WTC11 (cell line): ENCODE measurements around the gene DZANK1. TPM values are rescaled to one million over a fixed set of nuclear protein-coding genes. Genes with fewer than 3 reads are reported as not detected.

Experiments used
- ATAC-seq: fragments of 200-7000 bp; cut with Tn5 transposase; 2 replicates; pipeline ENCODE4 v1.10.0; 2021; ENCODE audit warnings: mild to moderate bottlenecking, moderate library complexity
- CTCF ChIA-PET: fragments of 300-600 bp; sonication (Branson Sonifier 250); formaldehyde crosslinking; loops from one replicate; lab custom pipeline; 2021; ENCODE audit warnings: antibody characterized with exemption; lab: Charles Lee
- POLR2A ChIA-PET: fragments of 350-600 bp; sonication (Branson Sonifier 250); formaldehyde crosslinking; loops from one replicate; lab custom pipeline; 2021; ENCODE audit warnings: antibody characterized with exemption; lab: Charles Lee
- DNase-seq: peaks from one replicate; pipeline ENCODE4 v3.0.0; 2021; ENCODE audit warnings: low spot score
- H3K27ac Mint-ChIP-seq: 2 replicates; pipeline ENCODE4 v1.8.0; 2021; ENCODE audit warnings: mixed read lengths
- H3K27me3 Mint-ChIP-seq: 2 replicates; pipeline ENCODE4 v1.8.0; 2021; ENCODE audit warnings: low read depth, mild to moderate bottlenecking, moderate library complexity, mixed read lengths
- H3K36me3 Mint-ChIP-seq: 2 replicates; pipeline ENCODE4 v1.8.0; 2021; ENCODE audit warnings: mixed read lengths
- H3K4me1 Mint-ChIP-seq: 2 replicates; pipeline ENCODE4 v1.8.0; 2022; ENCODE audit warnings: mixed read lengths
- H3K4me3 Mint-ChIP-seq: 2 replicates; pipeline ENCODE4 v1.8.0; 2021; ENCODE audit warnings: mild to moderate bottlenecking, moderate library complexity, mixed read lengths
- H3K9me3 Mint-ChIP-seq: 2 replicates; pipeline ENCODE4 v1.8.0; 2021; ENCODE audit warnings: mixed read lengths
- AFF4 ChIP-seq: sonication (generic); formaldehyde crosslinking; IDR thresholded peaks from 2 replicates; pipeline ENCODE4 v1.8.1; 2023; ENCODE audit warnings: mild to moderate bottlenecking, missing genetic modification reagents, borderline replicate concordance
- ATF3 ChIP-seq: sonication (generic); formaldehyde crosslinking; conservative IDR thresholded peaks from 2 replicates; pipeline ENCODE4 v1.8.1; 2022; ENCODE audit warnings: mild to moderate bottlenecking, missing genetic modification reagents
- CTCF ChIP-seq: fragments of 200-600 bp; IDR thresholded peaks from 2 replicates; pipeline ENCODE4 v1.8.0; 2022; ENCODE audit warnings: antibody characterized with exemption
- E2F4 ChIP-seq: sonication (generic); formaldehyde crosslinking; IDR thresholded peaks from 2 replicates; pipeline ENCODE4 v1.8.1; 2022; ENCODE audit warnings: low read depth, mild to moderate bottlenecking, moderate library complexity, missing genetic modification reagents, borderline replicate concordance
- ELF4 ChIP-seq: sonication (generic); formaldehyde crosslinking; IDR thresholded peaks from 2 replicates; pipeline ENCODE4 v1.8.1; 2022; ENCODE audit warnings: low read depth, mild to moderate bottlenecking, moderate library complexity, missing genetic modification reagents
- ERG ChIP-seq: fragments of 250-450 bp; sonication (Bioruptor Pico); IDR thresholded peaks from 2 replicates; pipeline ENCODE4 v1.8.0; 2021; ENCODE audit warnings: mild to moderate bottlenecking
- JAZF1 ChIP-seq: fragments of 250-450 bp; sonication (Bioruptor Pico); IDR thresholded peaks from 2 replicates; pipeline ENCODE4 v1.9.0; 2021; ENCODE audit warnings: moderate library complexity, mild to moderate bottlenecking, inconsistent platforms
- NR1H2 ChIP-seq: sonication (generic); formaldehyde crosslinking; IDR thresholded peaks from 2 replicates; pipeline ENCODE4 v1.9.0; 2021; ENCODE audit warnings: mild to moderate bottlenecking, moderate library complexity, missing genetic modification reagents
- NR2C2 ChIP-seq: sonication (generic); formaldehyde crosslinking; IDR thresholded peaks from 2 replicates; pipeline ENCODE4 v1.8.0; 2022; ENCODE audit warnings: mild to moderate bottlenecking, missing genetic modification reagents
- PRDM15 ChIP-seq: sonication (generic); formaldehyde crosslinking; IDR thresholded peaks from 2 replicates; pipeline ENCODE4 v1.8.0; 2022; ENCODE audit warnings: missing genetic modification reagents
- RELA ChIP-seq: sonication (generic); formaldehyde crosslinking; IDR thresholded peaks from 2 replicates; pipeline ENCODE4 v1.8.1; 2022; ENCODE audit warnings: missing genetic modification reagents, mild to moderate bottlenecking, borderline replicate concordance
- SMAD3 ChIP-seq: sonication (generic); formaldehyde crosslinking; IDR thresholded peaks from 2 replicates; pipeline ENCODE4 v1.8.0; 2022; ENCODE audit warnings: missing genetic modification reagents, mild to moderate bottlenecking, borderline replicate concordance
- TCF7 ChIP-seq: sonication (generic); formaldehyde crosslinking; IDR thresholded peaks from 2 replicates; pipeline ENCODE4 v1.8.0; 2022; ENCODE audit warnings: mild to moderate bottlenecking, low read depth, missing genetic modification reagents, moderate library complexity
- TEAD1 ChIP-seq: sonication (generic); formaldehyde crosslinking; IDR thresholded peaks from 2 replicates; pipeline ENCODE4 v1.8.0; 2022; ENCODE audit warnings: mild to moderate bottlenecking, missing genetic modification reagents
- ZBTB43 ChIP-seq: sonication (generic); formaldehyde crosslinking; IDR thresholded peaks from 2 replicates; pipeline ENCODE4 v1.8.1; 2023; ENCODE audit warnings: mild to moderate bottlenecking, missing genetic modification reagents
- ZMAT4 ChIP-seq: fragments of 250-450 bp; sonication (Bioruptor Pico); IDR thresholded peaks from 2 replicates; pipeline ENCODE4 v1.9.0; 2021; ENCODE audit warnings: mild to moderate bottlenecking
- ZNF423 ChIP-seq: fragments of 250-450 bp; sonication (Bioruptor Pico); IDR thresholded peaks from 2 replicates; pipeline ENCODE4 v2.1.2; 2022; ENCODE audit warnings: mild to moderate bottlenecking, moderate library complexity
- total RNA-seq: library from RNA; stranded (reverse); gene quantifications from 3 replicates; pipeline ENCODE4 v1.2.3, GENCODE V29; 2021
- TF ChIP-seq, protein P1 (sequence below): fragments of 250-450 bp; sonication (Bioruptor Pico); IDR thresholded peaks from 2 replicates; pipeline ENCODE4 v1.9.0; 2021; ENCODE audit warnings: mild to moderate bottlenecking

The DZANK1 gene
- total RNA-seq, 1 experiment from 2014 or later: 6.1 TPM

- TF ChIP-seq RELA (CRISPR knock-in tag): no peak
Observed at GRCh38 chr20:18416486-18416885, 50.3 kb downstream of the DZANK1 start (continued).

- Mint-ChIP-seq H3K4me3 (no peak overlapping the region), H3K36me3 (no peaks in the 10 kb centered on the region), H3K27ac (peak overlapping the region; percentile 90), H3K4me1 (peaks cover 40% of the 10 kb centered on the region), H3K27me3 (no peaks in the 10 kb centered on the region), H3K9me3 (no peaks in the 10 kb centered on the region)
- ATAC-seq (no peak), DNase-seq (no peak)
- ChIA-PET CTCF (interaction anchor here (0.6 to 3.1 kb wide), 5 partner anchors 17 to 93 kb away, joined by 3 to 9 read pairs (median 3); partner anchors contain the start of genes DZANK1, POLR3F and SEC23B), POLR2A (interaction anchor here (0.7 to 1.9 kb wide), 2 partner anchors 15 to 93 kb away, joined by 3 to 5 read pairs; partner anchors contain the start of gene SEC23B)
- TF ChIP-seq ZNF423 (no peak), NR2C2 (CRISPR knock-in tag) (no peak), TEAD1 (CRISPR knock-in tag) (no peak), SMAD3 (CRISPR knock-in tag) (no peak), TCF7 (CRISPR knock-in tag) (no peak), AFF4 (CRISPR knock-in tag) (no peak), CTCF (no peak), ERG (CRISPR knock-in tag) (no peak), ELF4 (CRISPR knock-in tag) (no peak), PRDM15 (CRISPR knock-in tag) (no peak), ZMAT4 (CRISPR knock-in tag) (no peak), NR1H2 (CRISPR knock-in tag) (no peak), E2F4 (no peak), ATF3 (CRISPR knock-in tag) (no peak), JAZF1 (CRISPR knock-in tag) (no peak), ZBTB43 (CRISPR knock-in tag) (no peak)
- TF ChIP-seq, protein P1, sequence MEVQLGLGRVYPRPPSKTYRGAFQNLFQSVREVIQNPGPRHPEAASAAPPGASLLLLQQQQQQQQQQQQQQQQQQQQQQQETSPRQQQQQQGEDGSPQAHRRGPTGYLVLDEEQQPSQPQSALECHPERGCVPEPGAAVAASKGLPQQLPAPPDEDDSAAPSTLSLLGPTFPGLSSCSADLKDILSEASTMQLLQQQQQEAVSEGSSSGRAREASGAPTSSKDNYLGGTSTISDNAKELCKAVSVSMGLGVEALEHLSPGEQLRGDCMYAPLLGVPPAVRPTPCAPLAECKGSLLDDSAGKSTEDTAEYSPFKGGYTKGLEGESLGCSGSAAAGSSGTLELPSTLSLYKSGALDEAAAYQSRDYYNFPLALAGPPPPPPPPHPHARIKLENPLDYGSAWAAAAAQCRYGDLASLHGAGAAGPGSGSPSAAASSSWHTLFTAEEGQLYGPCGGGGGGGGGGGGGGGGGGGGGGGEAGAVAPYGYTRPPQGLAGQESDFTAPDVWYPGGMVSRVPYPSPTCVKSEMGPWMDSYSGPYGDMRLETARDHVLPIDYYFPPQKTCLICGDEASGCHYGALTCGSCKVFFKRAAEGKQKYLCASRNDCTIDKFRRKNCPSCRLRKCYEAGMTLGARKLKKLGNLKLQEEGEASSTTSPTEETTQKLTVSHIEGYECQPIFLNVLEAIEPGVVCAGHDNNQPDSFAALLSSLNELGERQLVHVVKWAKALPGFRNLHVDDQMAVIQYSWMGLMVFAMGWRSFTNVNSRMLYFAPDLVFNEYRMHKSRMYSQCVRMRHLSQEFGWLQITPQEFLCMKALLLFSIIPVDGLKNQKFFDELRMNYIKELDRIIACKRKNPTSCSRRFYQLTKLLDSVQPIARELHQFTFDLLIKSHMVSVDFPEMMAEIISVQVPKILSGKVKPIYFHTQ (CRISPR knock-in tag): no peak
Observed at GRCh38 chr20:18414140-18414539, 52.7 kb downstream of the DZANK1 start.
